Cardiac muscle cell (in vitro differentiated cells and primary cell): ENCODE data around the gene LILRB3. TPM values are rescaled to one million over a fixed set of nuclear protein-coding genes. Genes with fewer than 3 reads are reported as not detected.
"Not testable (repeated sequence)": the region's sequence is repeated elsewhere in the genome, so short reads cannot be mapped to it uniquely, and the experiment has no call there.

ENCODE experiments used
- DNase-seq, 2 donors: peaks; one replicate each; pipeline versions ENCODE4 v3.0.0 to v3.0.0-alpha.2; 2010 to 2017; ENCODE audit warnings: low read depth in 1 of 2, low spot score in 1 of 2
- H3K27ac ChIP-seq: fragments of 200-600 bp; sonication (generic); 2 replicates; pipeline ENCODE4 v1.5.1; 2016
- H3K27me3 ChIP-seq: fragments of 200-600 bp; sonication (generic); 2 replicates; pipeline ENCODE4 v1.6.0; 2016; ENCODE audit warnings: control low read depth
- H3K36me3 ChIP-seq: fragments of 200-600 bp; sonication (generic); 2 replicates; pipeline ENCODE4 v1.5.1; 2016; ENCODE audit warnings: control low read depth
- H3K4me1 ChIP-seq: fragments of 200-600 bp; sonication (generic); 2 replicates; pipeline ENCODE4 v1.8.1; 2017; ENCODE audit warnings: low read depth, mild to moderate bottlenecking, mixed run types
- H3K4me3 ChIP-seq: fragments of 200-600 bp; sonication (generic); 2 replicates; pipeline ENCODE4 v1.5.1; 2016; ENCODE audit warnings: mild to moderate bottlenecking
- H3K9me3 ChIP-seq: fragments of 200-600 bp; sonication (generic); 2 replicates; pipeline ENCODE4 v1.5.1; 2017; ENCODE audit warnings: low read depth, mild to moderate bottlenecking, control low read depth
- CTCF ChIP-seq: IDR thresholded peaks from 2 replicates; pipeline ENCODE4 v1.5.1; 2012; ENCODE audit warnings: low read depth, mild to moderate bottlenecking, low read length
- polyA plus RNA-seq: library from polyadenylated mRNA; unstranded; fragments of >200 nt; fragmentation: Nextera tagmentation; extraction: Ambion mirVana; gene quantifications from 2 replicates; pipeline ENCODE4 v1.2.1, GENCODE V29; 2016
- total RNA-seq: library from RNA; depleted of rRNA; stranded (reverse); fragments of >200 nt; gene quantifications from 2 replicates; pipeline ENCODE4 v1.2.3, GENCODE V29; 2016

Gene LILRB3
- total and polyA plus RNA-seq, 2 experiments from 2014 or later = 0.27 to 0.98 TPM

DNA sequence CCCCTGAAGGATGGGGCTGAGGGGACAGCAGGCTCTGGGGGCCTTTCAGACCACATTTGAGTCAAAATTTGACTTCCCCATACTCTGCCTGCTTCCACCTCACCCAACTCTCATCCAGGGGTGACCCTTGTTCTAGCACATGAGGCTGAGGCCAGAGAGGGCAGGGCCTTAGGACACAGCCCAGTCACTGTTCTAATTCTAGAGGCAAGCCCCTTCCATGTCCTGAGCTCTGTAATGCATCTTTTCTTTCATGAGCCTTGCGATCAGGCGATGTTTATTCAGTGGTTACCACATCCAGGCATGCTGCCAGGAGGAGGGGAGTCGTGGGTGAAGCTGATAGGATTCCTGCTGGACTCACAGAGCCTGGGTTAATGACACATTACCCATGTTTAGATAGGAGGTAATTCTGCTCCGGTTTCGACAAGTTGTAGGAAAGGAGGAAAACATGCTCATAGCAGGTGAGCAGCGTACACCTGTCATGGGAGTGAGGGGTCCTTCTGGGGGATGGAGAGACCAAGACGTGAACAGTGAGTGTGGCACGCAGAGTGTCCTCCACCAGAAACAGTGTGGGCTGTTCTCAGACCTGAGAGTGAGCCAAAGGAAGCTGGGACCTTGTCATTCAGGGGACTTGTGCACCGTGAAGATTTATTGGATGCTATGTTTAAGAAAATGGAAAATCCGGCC lies 12.9 kb downstream of the LILRB3 start:
- TF ChIP-seq CTCF = no peak
- H3K4me3 ChIP-seq = no peak overlapping the region
- peak overlapping the region; percentile 68 for H3K27ac ChIP-seq
- H3K27me3 ChIP-seq = no peaks in the 10 kb centered on the region
- DNase-seq = peak; percentile 52 to 99
- peaks cover 28% of the 10 kb centered on the region for H3K36me3 ChIP-seq
- no peaks in the 10 kb centered on the region for H3K9me3 ChIP-seq
- peaks cover 39% of the 10 kb centered on the region for H3K4me1 ChIP-seq

- Histone ChIP-seq H3K27me3 (no peaks in the 10 kb centered on the region), H3K4me1 (peaks cover 43% of the 10 kb centered on the region), H3K27ac (peak overlapping the region; percentile 68), H3K36me3 (peaks cover 36% of the 10 kb centered on the region), H3K9me3 (no peaks in the 10 kb centered on the region), H3K4me3 (no peak overlapping the region)
- TF ChIP-seq CTCF = no peak
- DNase-seq = no peak
Observed at GRCh38 chr19:54209058-54209810, 13.6 kb downstream of the LILRB3 start.

DNA sequence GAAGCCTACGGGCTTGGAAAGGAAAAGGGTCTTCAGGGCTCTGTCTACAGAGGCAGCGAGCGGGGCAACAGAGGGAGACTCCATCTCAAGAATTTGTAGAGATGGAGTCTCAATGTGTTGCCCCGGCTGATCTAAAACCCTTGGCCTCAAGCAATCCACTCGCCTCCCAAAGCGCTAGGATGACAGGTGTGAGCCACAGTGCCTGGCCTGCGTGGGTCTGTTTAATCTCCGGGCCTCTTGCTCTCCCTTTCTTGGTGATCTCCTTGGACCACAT lies 14.1 kb downstream of the LILRB3 start:
- DNase-seq = peak in 1 of 2 donors; percentile 44
- H3K27me3 ChIP-seq = no peaks in the 10 kb centered on the region
- H3K4me1 ChIP-seq = peaks cover 40% of the 10 kb centered on the region
- H3K4me3 ChIP-seq = no peak overlapping the region
- H3K27ac ChIP-seq = peak overlapping the region; percentile 68
- no peaks in the 10 kb centered on the region for H3K9me3 ChIP-seq
- no peak for TF ChIP-seq CTCF
- peaks cover 41% of the 10 kb centered on the region for H3K36me3 ChIP-seq

DNA sequence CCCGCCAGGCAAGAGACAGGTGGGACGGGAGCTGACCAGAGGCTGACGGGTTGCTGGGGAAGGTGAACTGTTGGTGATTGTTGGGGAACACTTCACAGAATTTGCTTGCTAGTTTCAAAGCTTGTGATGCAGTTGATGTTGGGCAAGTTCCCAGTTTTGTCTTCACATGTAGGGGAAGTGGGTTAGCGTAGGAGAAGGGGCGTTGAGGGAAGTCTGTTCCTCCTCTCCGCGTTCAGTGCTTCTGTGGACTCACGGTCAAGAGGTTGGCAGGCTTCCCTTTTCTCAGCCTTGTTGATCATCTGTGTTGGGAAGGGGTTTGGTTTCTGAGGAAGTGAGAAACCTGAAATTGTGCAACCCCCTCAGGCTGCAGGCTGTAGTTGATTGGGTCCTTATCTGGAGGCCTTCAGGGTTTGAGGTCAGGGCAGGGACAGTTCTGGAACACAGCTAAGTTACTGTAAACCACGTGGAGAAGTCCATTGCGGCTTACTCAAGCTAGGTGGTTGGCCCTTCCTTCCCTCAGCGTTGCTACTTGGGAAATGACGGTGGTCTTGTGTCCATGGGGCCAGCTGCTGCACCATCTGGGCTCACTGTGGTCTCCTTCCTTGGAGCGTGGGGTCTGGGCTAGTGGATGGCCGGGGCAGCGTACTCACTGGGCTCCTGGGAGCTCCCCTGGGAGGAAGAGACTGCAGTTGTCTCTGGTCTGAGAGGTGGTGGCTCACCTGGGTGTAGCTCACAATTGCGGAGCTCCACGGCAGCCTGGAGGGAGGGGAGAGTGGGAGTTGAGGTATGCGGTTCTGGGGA lies 14.6 kb downstream of the LILRB3 start:
- no peak for TF ChIP-seq CTCF
- DNase-seq = peak in 1 of 2 donors; percentile 100
- Histone ChIP-seq H3K27me3 (no peaks in the 10 kb centered on the region), H3K9me3 (no peaks in the 10 kb centered on the region), H3K4me1 (peaks cover 40% of the 10 kb centered on the region), H3K36me3 (peaks cover 46% of the 10 kb centered on the region), H3K4me3 (no peak overlapping the region), H3K27ac (peak overlapping the region; percentile 68)

- TF ChIP-seq CTCF = no peak
- Histone ChIP-seq H3K27ac (peak overlapping the region; percentile 68), H3K9me3 (no peaks in the 10 kb centered on the region), H3K4me3 (no peak overlapping the region), H3K4me1 (peaks cover 40% of the 10 kb centered on the region), H3K36me3 (peaks cover 52% of the 10 kb centered on the region), H3K27me3 (no peaks in the 10 kb centered on the region)
- no peak for DNase-seq
Observed at GRCh38 chr19:54207676-54207982, 15.2 kb downstream of the LILRB3 start.

- Histone ChIP-seq H3K36me3 (peaks cover 56% of the 10 kb centered on the region), H3K4me1 (peaks cover 44% of the 10 kb centered on the region), H3K27ac (peak overlapping the region; percentile 23)
- H3K4me3 ChIP-seq, H3K9me3 ChIP-seq, H3K27me3 ChIP-seq, DNase-seq: not testable (repeated sequence)
Observed at GRCh38 chr19:54207193-54207592, 15.6 kb downstream of the LILRB3 start.
